Brain microvascular endothelial cell (primary cell): Measurements from ENCODE around the gene STAG1.
"Not testable (repeated sequence)": the region's sequence is repeated elsewhere in the genome, so short reads cannot be mapped to it uniquely, and the experiment has no call there.

Source experiments
- DNase-seq: peaks from one replicate; pipeline ENCODE4 v3.0.0-alpha.2; 2020
- H3K27ac ChIP-seq: fragments of 250-450 bp; sonication (Bioruptor Pico); 2 replicates; pipeline ENCODE4 v1.5.1; 2020; ENCODE audit warnings: mild to moderate bottlenecking, moderate library complexity
- H3K27me3 ChIP-seq: fragments of 250-450 bp; sonication (Bioruptor Pico); replicated peaks from 2 replicates; pipeline ENCODE4 v1.5.1; 2020; ENCODE audit warnings: mild to moderate bottlenecking
- H3K36me3 ChIP-seq: fragments of 250-450 bp; sonication (Bioruptor Pico); replicated peaks from 2 replicates; pipeline ENCODE4 v1.5.1; 2020; ENCODE audit warnings: mild to moderate bottlenecking
- H3K4me3 ChIP-seq: 2 replicates; pipeline ENCODE4 v1.5.1; 2011; ENCODE audit warnings: low read depth, mild to moderate bottlenecking, control low read depth, low read length, moderate library complexity
- in situ Hi-C: cut with HindIII; loops from 2 replicates; pipeline ENCODE4 v1.10.0; 2017; ENCODE audit warnings: low sequenced_read_pairs, low pct_ligation_motif_present
- TF ChIP-seq, protein P1 (sequence below): IDR thresholded peaks from 2 replicates; pipeline ENCODE4 v1.5.1; 2011; ENCODE audit warnings: low read depth, mild to moderate bottlenecking, moderate library complexity, low read length, control low read depth, inconsistent platforms; ENCODE audit errors: missing control alignments

STAG1 gene

GRCh38 chr3:136758160-136759102 is 6.3 kb upstream of the STAG1 start:
- TF ChIP-seq, protein P1, sequence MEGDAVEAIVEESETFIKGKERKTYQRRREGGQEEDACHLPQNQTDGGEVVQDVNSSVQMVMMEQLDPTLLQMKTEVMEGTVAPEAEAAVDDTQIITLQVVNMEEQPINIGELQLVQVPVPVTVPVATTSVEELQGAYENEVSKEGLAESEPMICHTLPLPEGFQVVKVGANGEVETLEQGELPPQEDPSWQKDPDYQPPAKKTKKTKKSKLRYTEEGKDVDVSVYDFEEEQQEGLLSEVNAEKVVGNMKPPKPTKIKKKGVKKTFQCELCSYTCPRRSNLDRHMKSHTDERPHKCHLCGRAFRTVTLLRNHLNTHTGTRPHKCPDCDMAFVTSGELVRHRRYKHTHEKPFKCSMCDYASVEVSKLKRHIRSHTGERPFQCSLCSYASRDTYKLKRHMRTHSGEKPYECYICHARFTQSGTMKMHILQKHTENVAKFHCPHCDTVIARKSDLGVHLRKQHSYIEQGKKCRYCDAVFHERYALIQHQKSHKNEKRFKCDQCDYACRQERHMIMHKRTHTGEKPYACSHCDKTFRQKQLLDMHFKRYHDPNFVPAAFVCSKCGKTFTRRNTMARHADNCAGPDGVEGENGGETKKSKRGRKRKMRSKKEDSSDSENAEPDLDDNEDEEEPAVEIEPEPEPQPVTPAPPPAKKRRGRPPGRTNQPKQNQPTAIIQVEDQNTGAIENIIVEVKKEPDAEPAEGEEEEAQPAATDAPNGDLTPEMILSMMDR: peak; percentile 52
- H3K27ac ChIP-seq, in situ Hi-C loops, H3K36me3 ChIP-seq, H3K4me3 ChIP-seq, H3K27me3 ChIP-seq, DNase-seq: not testable (repeated sequence)

GRCh38 chr3:136755192-136755591 is 3.0 kb upstream of the STAG1 start:
- in situ Hi-C loops: no loop called here
- TF ChIP-seq, protein P1: no peak

DNA sequence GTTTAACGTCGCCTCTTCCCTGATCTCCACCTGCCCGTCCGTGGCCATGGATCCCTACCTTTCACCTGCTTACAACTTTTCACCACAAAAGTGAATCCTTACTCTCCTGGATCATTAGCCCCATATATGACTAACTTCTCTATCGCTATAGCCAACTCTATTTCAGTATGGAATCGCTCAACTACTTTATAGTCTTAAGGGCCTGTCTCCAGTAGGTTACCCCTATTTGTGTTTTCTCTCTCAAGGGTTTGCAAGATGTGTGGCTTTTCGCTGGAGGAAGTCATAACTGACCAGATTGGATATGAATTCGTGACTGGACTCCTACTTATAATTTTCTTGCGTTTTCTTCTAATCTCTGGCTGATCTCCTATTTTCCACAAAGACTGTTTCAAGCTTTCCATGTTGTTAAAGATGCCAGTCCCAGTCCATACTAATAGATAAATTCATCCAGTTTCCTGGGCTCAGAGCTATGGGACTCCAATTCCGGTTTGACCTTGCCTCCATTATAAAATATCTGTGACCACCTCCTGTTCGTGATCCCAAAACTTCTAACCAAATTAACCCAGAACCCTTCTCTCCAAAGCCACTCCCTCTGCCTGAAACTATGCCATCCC is 1.3 kb upstream of the STAG1 start:
- in situ Hi-C loops: no loop called here
- Histone ChIP-seq H3K27me3 (no peaks in the 10 kb centered on the region), H3K36me3 (no peaks in the 10 kb centered on the region), H3K27ac (peak overlapping the region; percentile 91), H3K4me3 (peak overlapping the region; percentile 69)
- TF ChIP-seq, protein P1: no peak
- no peak for DNase-seq

More at GRCh38 chr3:136755192-136755591, 3.0 kb upstream of the STAG1 start:
- Histone ChIP-seq H3K36me3 (no peaks in the 10 kb centered on the region), H3K27ac (no peak overlapping the region), H3K4me3 (no peak overlapping the region), H3K27me3 (no peaks in the 10 kb centered on the region)
- DNase-seq: no peak

DNA sequence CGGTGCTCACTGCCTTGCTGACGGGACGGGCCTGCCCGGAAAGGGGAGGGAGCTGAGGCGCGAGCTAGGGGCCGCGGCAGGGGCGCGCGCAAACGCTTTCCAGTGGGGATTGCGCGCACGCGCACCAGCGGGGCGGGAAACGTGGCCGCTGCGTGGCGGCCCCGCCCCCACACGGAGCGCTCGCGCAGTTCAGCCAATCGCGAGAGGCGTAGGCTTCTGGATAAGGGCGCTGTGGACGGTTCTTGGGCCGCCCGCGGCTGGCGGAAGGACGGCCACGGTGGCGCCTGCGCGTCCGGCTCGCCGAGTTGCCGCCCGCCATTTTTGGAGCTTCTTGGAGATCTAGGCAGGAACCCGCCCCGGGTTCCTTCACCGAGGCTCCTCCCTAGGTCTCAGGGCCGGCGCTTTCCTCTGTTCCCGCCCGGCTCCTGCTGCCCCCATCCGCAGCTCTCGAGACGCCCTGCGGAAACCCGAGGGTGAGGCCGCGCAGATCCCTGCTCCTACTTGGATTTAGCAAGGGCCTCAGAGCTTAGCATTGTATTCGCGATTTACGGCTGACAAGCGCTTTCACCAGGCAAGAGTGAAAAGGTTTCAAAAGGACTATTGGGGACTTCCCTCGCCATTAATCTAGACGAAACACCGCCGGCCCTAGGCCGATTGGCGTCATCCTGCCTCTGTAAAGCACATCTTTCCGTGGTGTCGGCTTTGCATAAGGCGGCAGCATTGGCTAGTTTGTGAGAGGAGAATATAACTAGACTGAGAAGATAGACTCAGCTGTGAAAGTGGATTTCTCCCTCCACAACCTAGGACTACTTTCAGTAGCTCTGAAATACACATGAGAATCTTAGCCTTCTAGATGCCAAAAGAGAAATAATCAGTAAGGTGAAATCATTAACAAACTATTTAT is 496 bp upstream of the STAG1 start:
- TF ChIP-seq, protein P1: no peak
- H3K4me3 ChIP-seq: peak overlapping the region; percentile 69
- H3K36me3 ChIP-seq: no peaks in the 10 kb centered on the region
- DNase-seq: peak; percentile 96
- H3K27me3 ChIP-seq: no peaks in the 10 kb centered on the region
- peak overlapping the region; percentile 95 for H3K27ac ChIP-seq
- in situ Hi-C loops: no loop called here

- in situ Hi-C loops: no loop called here
- H3K27ac ChIP-seq: peak overlapping the region; percentile 95
- DNase-seq: peak; percentile 70
- H3K36me3 ChIP-seq: no peaks in the 10 kb centered on the region
- H3K27me3 ChIP-seq: no peaks in the 10 kb centered on the region
- H3K4me3 ChIP-seq: peak overlapping the region; percentile 58
- TF ChIP-seq, protein P1: no peak
These were observed 634 bp downstream of the STAG1 start for GRCh38 chr3:136751316-136752171.
